ENCODE measurements around the gene MATK. TPM values are rescaled to one million over a fixed set of nuclear protein-coding genes. Genes with fewer than 3 reads are reported as not detected.

MATK gene
- total and polyA plus RNA-seq, 5 donors = 0.36 to 1.8 (median 0.85) TPM

DNA sequence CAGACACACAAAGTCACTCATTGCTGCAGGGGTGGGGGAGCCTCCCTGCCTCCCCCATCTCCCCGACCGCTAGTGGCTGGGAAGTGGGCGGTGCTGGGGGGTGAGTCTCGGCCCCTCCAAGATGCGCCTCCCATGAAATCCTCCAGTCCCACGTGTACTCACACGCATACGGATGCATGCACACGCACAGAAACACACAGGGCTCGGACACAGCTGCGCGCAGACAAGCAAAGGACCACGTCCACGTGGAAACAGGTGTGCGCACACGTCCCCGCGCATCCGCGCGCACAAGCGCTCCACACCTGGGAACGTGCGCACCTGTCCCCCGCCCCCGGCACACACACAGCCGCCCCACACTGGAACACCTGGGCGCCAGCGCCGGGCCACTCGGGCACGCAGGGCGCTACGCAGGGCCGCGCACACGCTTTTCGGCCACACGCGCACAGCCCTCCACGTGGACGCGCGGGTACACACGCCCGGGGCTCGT lies 687 bp downstream of the MATK start:
- DNase-seq (no peak), ATAC-seq (no peak)
- H3K27me3 ChIP-seq (ENCODE audit: control insufficient read depth, insufficient read depth) = no peaks in the 10 kb centered on the region
- H3K4me3 ChIP-seq (ENCODE audit: low read length) = peak overlapping the region; percentile 36
- 2% methylated on average over 47 of the region's 47 CpGs for WGBS
- H3K27ac ChIP-seq (ENCODE audit: low read length) = no peak overlapping the region
- H3K9me3 ChIP-seq (ENCODE audit: control insufficient read depth, low read length) = peaks cover 10% of the 10 kb centered on the region
- no peaks in the 10 kb centered on the region for H3K4me1 ChIP-seq (ENCODE audit: control insufficient read depth, insufficient read depth, low read length)
- intact Hi-C loops (cut with DNase I) = no loop called here

GRCh38 chr19:3784607-3785450 lies 1.4 kb downstream of the MATK start:
- peak; percentile 8 to 23 for ATAC-seq
- intact Hi-C loops (cut with DNase I) = no loop called here
- Histone ChIP-seq H3K4me3 (ENCODE audit: low read length) (no peak overlapping the region), H3K9me3 (ENCODE audit: control insufficient read depth, low read length) (peaks cover 10% of the 10 kb centered on the region), H3K4me1 (ENCODE audit: control insufficient read depth, insufficient read depth, low read length) (no peaks in the 10 kb centered on the region), H3K27me3 (ENCODE audit: control insufficient read depth, insufficient read depth) (no peaks in the 10 kb centered on the region), H3K27ac (ENCODE audit: low read length) (no peak overlapping the region)
- DNase-seq = peak in 1 of 3 donors; percentile 40
- WGBS = 25% methylated on average over 25 of the region's 25 CpGs

- no peak overlapping the region for H3K4me3 ChIP-seq (ENCODE audit: low read length)
- H3K9me3 ChIP-seq (ENCODE audit: control insufficient read depth, low read length) = peaks cover 10% of the 10 kb centered on the region
- H3K27ac ChIP-seq (ENCODE audit: low read length) = no peak overlapping the region
- H3K27me3 ChIP-seq (ENCODE audit: control insufficient read depth, insufficient read depth) = no peaks in the 10 kb centered on the region
- intact Hi-C loops (cut with DNase I) = no loop called here
- ATAC-seq (peak in 1 of 2 donors; percentile 28), DNase-seq (peak in 1 of 3 donors; percentile 56)
- no peaks in the 10 kb centered on the region for H3K4me1 ChIP-seq (ENCODE audit: control insufficient read depth, insufficient read depth, low read length)
- WGBS = 70% methylated on average over 49 of the region's 49 CpGs
Measured at GRCh38 chr19:3783660-3784584, 2.3 kb downstream of the MATK start.

DNA sequence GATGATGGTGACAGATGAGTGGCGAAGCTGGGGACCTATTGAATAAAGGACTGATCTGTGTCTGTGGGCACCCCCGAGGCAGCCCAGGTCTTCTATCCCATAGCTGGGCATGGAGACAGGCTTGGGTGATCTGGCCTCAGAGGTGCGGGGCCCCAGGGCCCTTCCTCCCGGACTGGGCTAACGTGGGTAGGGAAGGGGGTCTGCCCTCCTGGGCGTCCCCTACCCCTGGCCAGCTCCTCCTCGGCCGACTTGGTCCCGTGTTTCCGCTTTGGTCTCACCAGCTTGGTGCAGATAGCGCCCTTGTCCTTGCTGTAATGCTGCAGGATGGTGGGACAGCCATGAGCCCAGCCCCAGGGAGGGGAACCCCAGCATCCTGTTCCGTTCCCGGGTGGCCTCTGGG lies 3.3 kb downstream of the MATK start:
- Histone ChIP-seq H3K27ac (ENCODE audit: low read length) (no peak overlapping the region), H3K9me3 (ENCODE audit: control insufficient read depth, low read length) (peaks cover 10% of the 10 kb centered on the region), H3K27me3 (ENCODE audit: control insufficient read depth, insufficient read depth) (no peaks in the 10 kb centered on the region), H3K4me3 (ENCODE audit: low read length) (no peak overlapping the region), H3K4me1 (ENCODE audit: control insufficient read depth, insufficient read depth, low read length) (no peaks in the 10 kb centered on the region)
- DNase-seq (peak in 1 of 3 donors; percentile 42), ATAC-seq (no peak)
- 86% methylated on average over 13 of the region's 13 CpGs for WGBS
- intact Hi-C loops (cut with DNase I) = no loop called here

DNA sequence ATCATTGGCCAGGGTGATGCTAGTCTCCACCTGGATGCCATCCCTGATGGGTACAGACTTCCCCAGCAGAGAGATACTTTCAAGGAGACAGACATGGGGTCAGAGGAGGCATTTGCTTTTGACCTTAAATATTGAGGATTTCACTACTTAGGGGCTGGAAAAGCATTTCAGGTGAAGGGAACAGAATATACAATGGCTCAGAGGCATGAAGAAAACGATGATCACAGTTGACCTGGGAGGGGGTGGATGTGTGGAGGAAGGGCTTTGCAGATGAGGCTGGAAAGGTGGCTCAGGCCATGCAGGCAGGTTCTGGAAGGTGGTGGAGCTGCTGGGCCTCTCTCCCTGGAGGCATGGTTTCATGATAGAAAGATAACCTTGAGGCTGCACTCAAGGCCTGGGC lies 3.9 kb downstream of the MATK start:
- Histone ChIP-seq H3K27me3 (ENCODE audit: control insufficient read depth, insufficient read depth) (no peaks in the 10 kb centered on the region), H3K9me3 (ENCODE audit: control insufficient read depth, low read length) (peaks cover 10% of the 10 kb centered on the region), H3K4me3 (ENCODE audit: low read length) (no peak overlapping the region), H3K27ac (ENCODE audit: low read length) (no peak overlapping the region), H3K4me1 (ENCODE audit: control insufficient read depth, insufficient read depth, low read length) (no peaks in the 10 kb centered on the region)
- intact Hi-C loops (cut with DNase I) = no loop called here
- 100% methylated on average over 1 of the region's 1 CpG for WGBS
- DNase-seq = no peak
- no peak for ATAC-seq

GRCh38 chr19:3781603-3782002 lies 4.6 kb downstream of the MATK start:
- WGBS = 97% methylated on average over 2 of the region's 2 CpGs
- no peaks in the 10 kb centered on the region for H3K4me1 ChIP-seq (ENCODE audit: control insufficient read depth, insufficient read depth, low read length)
- no peak overlapping the region for H3K27ac ChIP-seq (ENCODE audit: low read length)
- DNase-seq (peak in 1 of 3 donors; percentile 10), ATAC-seq (no peak)
- H3K4me3 ChIP-seq (ENCODE audit: low read length) = no peak overlapping the region
- H3K27me3 ChIP-seq (ENCODE audit: control insufficient read depth, insufficient read depth) = no peaks in the 10 kb centered on the region
- peaks cover 10% of the 10 kb centered on the region for H3K9me3 ChIP-seq (ENCODE audit: control insufficient read depth, low read length)
- intact Hi-C loops (cut with DNase I) = no loop called here

GRCh38 chr19:3780786-3781304 lies 5.3 kb downstream of the MATK start:
- H3K27me3 ChIP-seq (ENCODE audit: control insufficient read depth, insufficient read depth) = no peaks in the 10 kb centered on the region
- 91% methylated on average over 9 of the region's 9 CpGs for WGBS
- ATAC-seq = no peak
- no peaks in the 10 kb centered on the region for H3K4me1 ChIP-seq (ENCODE audit: control insufficient read depth, insufficient read depth, low read length)
- intact Hi-C loops (cut with DNase I) = no loop called here
- no peak overlapping the region for H3K4me3 ChIP-seq (ENCODE audit: low read length)
- peak in 1 of 3 donors; percentile 10 for DNase-seq
- H3K27ac ChIP-seq (ENCODE audit: low read length) = no peak overlapping the region
- H3K9me3 ChIP-seq (ENCODE audit: control insufficient read depth, low read length) = peaks cover 10% of the 10 kb centered on the region

- Histone ChIP-seq H3K9me3 (ENCODE audit: control insufficient read depth, low read length) (peaks cover 10% of the 10 kb centered on the region), H3K4me3 (ENCODE audit: low read length) (no peak overlapping the region), H3K4me1 (ENCODE audit: control insufficient read depth, insufficient read depth, low read length) (no peaks in the 10 kb centered on the region), H3K27ac (ENCODE audit: low read length) (no peak overlapping the region), H3K27me3 (ENCODE audit: control insufficient read depth, insufficient read depth) (no peaks in the 10 kb centered on the region)
- ATAC-seq (no peak), DNase-seq (peak in 2 of 3 donors; percentile 46 to 49)
- WGBS = 72% methylated on average over 44 of the region's 44 CpGs
- intact Hi-C loops (cut with DNase I) = no loop called here
Measured at GRCh38 chr19:3778899-3779723, 7.1 kb downstream of the MATK start.

GRCh38 chr19:3778104-3778867 lies 7.9 kb downstream of the MATK start:
- ATAC-seq (no peak), DNase-seq (peak in 1 of 3 donors; percentile 58)
- Histone ChIP-seq H3K27me3 (ENCODE audit: control insufficient read depth, insufficient read depth) (no peaks in the 10 kb centered on the region), H3K27ac (ENCODE audit: low read length) (no peak overlapping the region), H3K9me3 (ENCODE audit: control insufficient read depth, low read length) (peaks cover 10% of the 10 kb centered on the region), H3K4me1 (ENCODE audit: control insufficient read depth, insufficient read depth, low read length) (no peaks in the 10 kb centered on the region), H3K4me3 (ENCODE audit: low read length) (no peak overlapping the region)
- intact Hi-C loops (cut with DNase I) = no loop called here
- 87% methylated on average over 37 of the region's 37 CpGs for WGBS

Data from right cardiac atrium (tissue), 5 donors.